Panc1 (cell line): ENCODE data around the gene INTS6.

Source experiments
- POLR2AphosphoS5 ChIP-seq: IDR thresholded peaks from 2 replicates; pipeline ENCODE4 v1.6.1; 2012; ENCODE audit warnings: mild to moderate bottlenecking, low read depth, low read length, moderate library complexity
- TF ChIP-seq, protein P1 (sequence below): fragments of 450-650 bp; IDR thresholded peaks from 2 replicates; pipeline ENCODE4 v1.5.1; 2017; ENCODE audit warnings: mild to moderate bottlenecking

DNA sequence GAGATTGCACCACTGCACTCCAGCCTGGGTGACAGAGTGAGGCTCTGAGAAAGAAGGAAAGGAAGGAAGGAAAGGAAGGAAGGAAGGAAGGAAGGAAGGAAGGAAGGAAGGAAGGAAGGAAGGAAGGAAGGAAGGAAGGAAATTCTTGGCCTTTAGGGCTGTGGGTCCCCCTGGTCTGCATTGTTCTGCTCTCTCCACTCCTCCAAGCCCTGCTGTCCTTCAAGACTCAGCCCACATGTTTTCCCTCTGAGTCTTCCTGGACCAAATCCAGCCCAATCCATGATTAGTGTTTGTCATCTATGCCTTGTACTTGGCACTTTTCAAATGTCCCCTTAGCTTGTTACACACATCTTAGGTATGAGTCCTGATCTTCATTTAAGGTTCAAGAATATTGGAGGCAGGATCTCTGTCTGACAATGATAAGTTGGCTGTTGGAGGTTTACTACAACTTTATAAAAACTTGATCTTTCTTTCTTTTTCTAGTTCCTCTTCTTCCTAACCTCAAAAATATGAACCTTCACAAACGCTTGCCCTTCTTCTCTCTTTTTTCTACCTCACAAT lies 48.8 kb upstream of the INTS6 start:
- TF ChIP-seq, protein P1, sequence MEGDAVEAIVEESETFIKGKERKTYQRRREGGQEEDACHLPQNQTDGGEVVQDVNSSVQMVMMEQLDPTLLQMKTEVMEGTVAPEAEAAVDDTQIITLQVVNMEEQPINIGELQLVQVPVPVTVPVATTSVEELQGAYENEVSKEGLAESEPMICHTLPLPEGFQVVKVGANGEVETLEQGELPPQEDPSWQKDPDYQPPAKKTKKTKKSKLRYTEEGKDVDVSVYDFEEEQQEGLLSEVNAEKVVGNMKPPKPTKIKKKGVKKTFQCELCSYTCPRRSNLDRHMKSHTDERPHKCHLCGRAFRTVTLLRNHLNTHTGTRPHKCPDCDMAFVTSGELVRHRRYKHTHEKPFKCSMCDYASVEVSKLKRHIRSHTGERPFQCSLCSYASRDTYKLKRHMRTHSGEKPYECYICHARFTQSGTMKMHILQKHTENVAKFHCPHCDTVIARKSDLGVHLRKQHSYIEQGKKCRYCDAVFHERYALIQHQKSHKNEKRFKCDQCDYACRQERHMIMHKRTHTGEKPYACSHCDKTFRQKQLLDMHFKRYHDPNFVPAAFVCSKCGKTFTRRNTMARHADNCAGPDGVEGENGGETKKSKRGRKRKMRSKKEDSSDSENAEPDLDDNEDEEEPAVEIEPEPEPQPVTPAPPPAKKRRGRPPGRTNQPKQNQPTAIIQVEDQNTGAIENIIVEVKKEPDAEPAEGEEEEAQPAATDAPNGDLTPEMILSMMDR = no peak
- TF ChIP-seq POLR2AphosphoS5 = no peak
